Hematopoietic multipotent progenitor cell treated with erythropoietin and hydrocortisone succinate and interleukin-3 and kit ligand, for 4 days (in vitro differentiated cells): Measurements from ENCODE around the gene MLX.
"Not testable (repeated sequence)": the region's sequence is repeated elsewhere in the genome, so short reads cannot be mapped to it uniquely, and the experiment has no call there.

Experiments used
- DNase-seq: peaks from one replicate; pipeline ENCODE4 v3.0.0-alpha.2; 2015

The MLX gene

GRCh38 chr17:42581744-42582270, 14.9 kb downstream of the MLX start:
- DNase-seq: no peak

- DNase-seq: peak; percentile 59
Observed at GRCh38 chr17:42584880-42585279, 18.0 kb downstream of the MLX start.

GRCh38 chr17:42585353-42585752, 18.5 kb downstream of the MLX start:
- no peak for DNase-seq

- DNase-seq: no peak
Observed at GRCh38 chr17:42586514-42587230, 19.8 kb downstream of the MLX start.

GRCh38 chr17:42590886-42591285, 24.0 kb downstream of the MLX start:
- DNase-seq: no peak

GRCh38 chr17:42591411-42591810, 24.5 kb downstream of the MLX start:
- no peak for DNase-seq

- no peak for DNase-seq
Observed at GRCh38 chr17:42596386-42596785, 29.5 kb downstream of the MLX start.

GRCh38 chr17:42598905-42599304, 32.0 kb downstream of the MLX start:
- DNase-seq: no peak

GRCh38 chr17:42603318-42603717, 36.4 kb downstream of the MLX start:
- no peak for DNase-seq

GRCh38 chr17:42607769-42608168, 40.9 kb downstream of the MLX start:
- no peak for DNase-seq

GRCh38 chr17:42608305-42609181, 41.6 kb downstream of the MLX start:
- DNase-seq: peak; percentile 27

- peak; percentile 99 for DNase-seq
Observed at GRCh38 chr17:42609182-42609813, 42.4 kb downstream of the MLX start, which contains the start of the genes RETREG3 and TUBG1. Gene RETREG3 (minus strand): TSS chr17:42609374. CDS start chr17:42609324, 50 bp downstream. Gene TUBG1 (plus strand): TSS chr17:42609683. CDS start chr17:42609738, 55 bp downstream.

GRCh38 chr17:42609814-42610801, 43.2 kb downstream of the MLX start:
- DNase-seq: peak; percentile 66

- DNase-seq: no peak
Observed at GRCh38 chr17:42612013-42612412, 45.1 kb downstream of the MLX start.

GRCh38 chr17:42613699-42614295, 46.9 kb downstream of the MLX start:
- no peak for DNase-seq

- peak; percentile 86 for DNase-seq
Observed at GRCh38 chr17:42617956-42618431, 51.1 kb downstream of the MLX start.

- peak; percentile 65 for DNase-seq
Observed at GRCh38 chr17:42618442-42619150, 51.7 kb downstream of the MLX start.

GRCh38 chr17:42621987-42622386, 55.1 kb downstream of the MLX start:
- DNase-seq: not testable (repeated sequence)
